Trophoblast cell (in vitro differentiated cells and primary cell): Measurements from ENCODE around the gene KNTC1.

ENCODE experiments used
- DNase-seq, 2 donors: peaks; one replicate each; pipeline ENCODE4 v3.0.0-alpha.2; 2016
- H2AFZ ChIP-seq: 2 replicates; pipeline ENCODE4 v1.6.1; 2013; ENCODE audit warnings: low read length, moderate library complexity, mild to moderate bottlenecking; ENCODE audit not compliant: insufficient read depth, poor library complexity
- H2AK5ac ChIP-seq: 2 replicates; pipeline ENCODE4 v1.6.1; 2013; ENCODE audit warnings: mild to moderate bottlenecking, low read length
- H2BK120ac ChIP-seq: 2 replicates; pipeline ENCODE4 v1.6.1; 2013; ENCODE audit warnings: low read length, mild to moderate bottlenecking, moderate library complexity; ENCODE audit not compliant: insufficient read depth, poor library complexity
- H2BK12ac ChIP-seq: 2 replicates; pipeline ENCODE4 v1.6.1; 2013; ENCODE audit warnings: mild to moderate bottlenecking, low read length, moderate library complexity
- H2BK5ac ChIP-seq: 2 replicates; pipeline ENCODE4 v1.6.1; 2013; ENCODE audit warnings: low read length, low read depth, moderate library complexity, mild to moderate bottlenecking; ENCODE audit not compliant: poor library complexity
- H3K14ac ChIP-seq: 2 replicates; pipeline ENCODE4 v1.6.1; 2013; ENCODE audit warnings: mild to moderate bottlenecking, low read length
- H3K18ac ChIP-seq: 2 replicates; pipeline ENCODE4 v1.6.1; 2013; ENCODE audit warnings: mild to moderate bottlenecking, low read length
- H3K23ac ChIP-seq: 2 replicates; pipeline ENCODE4 v1.6.1; 2013; ENCODE audit warnings: low read length
- H3K27ac ChIP-seq: 2 replicates; pipeline ENCODE4 v1.5.1; 2013; ENCODE audit warnings: low read depth, mild to moderate bottlenecking, inconsistent platforms, low read length, moderate library complexity
- H3K27me3 ChIP-seq: 2 replicates; pipeline ENCODE4 v1.6.1; 2013; ENCODE audit warnings: inconsistent platforms, mild to moderate bottlenecking, low read length, moderate library complexity; ENCODE audit not compliant: insufficient read depth
- H3K36me3 ChIP-seq, 2 experiments: 1 replicate in 1 of 2; 2 replicates in 1 of 2; pipeline ENCODE4 v1.6.1; 2013; ENCODE audit warnings: low read length in 2 of 2, mild to moderate bottlenecking in 2 of 2, moderate library complexity in 1 of 2; ENCODE audit not compliant: insufficient read depth in 2 of 2, control insufficient read depth in 1 of 2
- H3K4ac ChIP-seq: 2 replicates; pipeline ENCODE4 v1.6.1; 2013; ENCODE audit warnings: low read depth, mild to moderate bottlenecking, low read length, moderate library complexity
- H3K4me1 ChIP-seq, 2 experiments: 1 replicate in 1 of 2; 2 replicates in 1 of 2; pipeline ENCODE4 v1.6.1; 2013; ENCODE audit warnings: low read length in 2 of 2, mild to moderate bottlenecking in 2 of 2, moderate library complexity in 1 of 2; ENCODE audit not compliant: insufficient read depth in 2 of 2, control insufficient read depth in 1 of 2
- H3K4me2 ChIP-seq: 2 replicates; pipeline ENCODE4 v1.6.1; 2013; ENCODE audit warnings: inconsistent platforms, mild to moderate bottlenecking, low read length, moderate library complexity
- H3K4me3 ChIP-seq: 2 replicates; pipeline ENCODE4 v1.5.1; 2013; ENCODE audit warnings: mild to moderate bottlenecking, low read depth, low read length, inconsistent platforms
- H3K79me1 ChIP-seq: one replicate; pipeline ENCODE4 v1.6.1; 2013; ENCODE audit warnings: low read length
- H3K79me2 ChIP-seq: 2 replicates; pipeline ENCODE4 v1.6.1; 2013; ENCODE audit warnings: low read length, mild to moderate bottlenecking; ENCODE audit not compliant: control insufficient read depth, insufficient read depth, poor library complexity
- H3K9ac ChIP-seq: 2 replicates; pipeline ENCODE4 v1.6.1; 2013; ENCODE audit warnings: mild to moderate bottlenecking, low read length
- H3K9me3 ChIP-seq: 2 replicates; pipeline ENCODE4 v1.6.1; 2013; ENCODE audit warnings: low read depth, mild to moderate bottlenecking, control low read depth, inconsistent platforms, low read length; ENCODE audit not compliant: insufficient read depth
- H4K12ac ChIP-seq: 2 replicates; pipeline ENCODE4 v1.6.1; 2013; ENCODE audit warnings: low read depth, mild to moderate bottlenecking, low read length, moderate library complexity
- H4K8ac ChIP-seq: 2 replicates; pipeline ENCODE4 v1.6.1; 2013; ENCODE audit warnings: low read depth, mild to moderate bottlenecking, low read length, moderate library complexity
- H4K91ac ChIP-seq: one replicate; pipeline ENCODE4 v1.6.1; 2013; ENCODE audit warnings: low read depth, mild to moderate bottlenecking, low read length, moderate library complexity
- WGBS: extraction: QIAGEN DNeasy Blood & Tissue Kit; methylation state at CpG from one replicate; pipeline ENCODE4 v1.1.7; 2013; ENCODE audit warnings: missing lambda C conversion rate; ENCODE audit not compliant: insufficient read length, insufficient coverage; ENCODE audit errors: extremely low coverage; 5-methylcytosine and 5-hydroxymethylcytosine counted together

Gene KNTC1

DNA sequence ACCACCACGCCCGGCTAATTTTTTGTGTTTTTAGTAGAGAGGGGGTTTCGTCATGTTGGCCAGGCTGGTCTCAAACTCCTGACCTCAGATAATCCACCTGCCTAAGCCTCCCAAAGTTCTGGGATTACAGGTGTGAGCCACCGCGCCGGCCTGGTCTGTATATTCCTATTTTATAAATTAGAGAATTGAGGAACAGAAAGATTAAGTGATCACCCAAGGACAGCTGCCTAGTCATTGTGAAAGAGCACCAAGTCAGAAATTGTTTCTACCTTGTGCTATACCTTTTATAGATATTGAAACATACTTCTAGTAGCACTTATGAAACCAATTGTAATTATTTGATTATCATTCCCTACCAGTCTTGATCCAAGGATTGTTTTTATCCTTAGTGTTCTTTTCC lies 1.9 kb downstream of the KNTC1 start:
- no peak for DNase-seq
- Histone ChIP-seq H3K4ac (no peak overlapping the region), H2AK5ac (no peak overlapping the region), H3K9me3 (no peaks in the 10 kb centered on the region), H3K36me3 (peaks cover 3 to 5% of the 10 kb centered on the region in 2 experiments), H3K27ac (no peak overlapping the region), H3K27me3 (no peaks in the 10 kb centered on the region), H3K9ac (no peak overlapping the region), H2BK120ac (no peak overlapping the region), H3K4me1 (no peaks in the 10 kb centered on the region), H2AFZ (no peak overlapping the region), H4K12ac (no peak overlapping the region), H3K14ac (no peak overlapping the region), H3K4me3 (no peak overlapping the region), H2BK12ac (no peak overlapping the region), H4K8ac (no peak overlapping the region), H3K79me2 (peaks cover 12% of the 10 kb centered on the region), H4K91ac (no peak overlapping the region), H2BK5ac (no peak overlapping the region), H3K23ac (no peak overlapping the region), H3K4me2 (no peak overlapping the region), H3K18ac (no peak overlapping the region), H3K79me1 (peaks cover 10% of the 10 kb centered on the region)
- WGBS = no CpG with 5 or more reads among the region's 6 CpGs

DNA sequence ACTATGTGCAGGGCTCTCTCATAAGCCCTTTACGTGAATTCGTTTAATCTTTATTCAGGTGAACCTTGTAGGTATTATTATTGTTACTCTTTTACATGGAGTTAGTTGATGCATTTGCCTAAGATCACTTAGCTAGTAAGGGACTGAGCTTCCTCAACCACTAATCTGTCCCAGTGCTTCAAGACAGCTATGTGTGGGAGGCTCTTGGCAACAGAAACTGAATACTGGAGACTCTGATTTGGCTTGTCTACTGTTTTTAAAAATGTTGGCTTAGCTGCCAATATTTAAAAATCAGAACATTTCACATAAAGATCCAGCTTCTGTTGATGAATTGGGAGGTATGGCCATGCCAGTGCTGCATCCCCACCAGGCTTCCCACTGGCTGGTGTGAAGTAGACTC lies 6.8 kb downstream of the KNTC1 start:
- Histone ChIP-seq H2AFZ (no peak overlapping the region), H2AK5ac (no peak overlapping the region), H3K4me3 (no peak overlapping the region), H3K4ac (no peak overlapping the region), H2BK12ac (no peak overlapping the region), H3K18ac (no peak overlapping the region), H3K27me3 (no peaks in the 10 kb centered on the region), H3K79me1 (no peaks in the 10 kb centered on the region), H3K4me2 (no peak overlapping the region), H3K27ac (no peak overlapping the region), H3K9ac (no peak overlapping the region), H4K12ac (no peak overlapping the region), H3K79me2 (no peaks in the 10 kb centered on the region), H2BK120ac (no peak overlapping the region), H3K23ac (no peak overlapping the region), H4K91ac (no peak overlapping the region), H3K9me3 (no peaks in the 10 kb centered on the region), H4K8ac (no peak overlapping the region), H3K14ac (no peak overlapping the region), H3K4me1 (no peaks in the 10 kb centered on the region), H2BK5ac (no peak overlapping the region), H3K36me3 (peaks cover 13 to 16% of the 10 kb centered on the region in 2 experiments)
- WGBS = no CpG with 5 or more reads among the region's 2 CpGs
- no peak for DNase-seq

GRCh38 chr12:122537021-122537420 lies 10.0 kb downstream of the KNTC1 start:
- WGBS = no CpG with 5 or more reads among the region's 4 CpGs

GRCh38 chr12:122538496-122538895 lies 11.4 kb downstream of the KNTC1 start:
- no peak overlapping the region for H3K4me3 ChIP-seq
- H3K9me3 ChIP-seq = no peaks in the 10 kb centered on the region
- no CpG with 5 or more reads among the region's 5 CpGs for WGBS
- H3K9ac ChIP-seq = no peak overlapping the region
- H3K14ac ChIP-seq = no peak overlapping the region
- H3K23ac ChIP-seq = no peak overlapping the region
- DNase-seq = no peak
- no peak overlapping the region for H2BK12ac ChIP-seq
- no peak overlapping the region for H2AFZ ChIP-seq
- peaks cover 23 to 31% of the 10 kb centered on the region in 2 experiments for H3K36me3 ChIP-seq
- no peak overlapping the region for H2AK5ac ChIP-seq
- H3K18ac ChIP-seq = no peak overlapping the region
- H3K4me1 ChIP-seq = no peaks in the 10 kb centered on the region
- no peak overlapping the region for H4K8ac ChIP-seq
- no peak overlapping the region for H4K91ac ChIP-seq
- H3K4me2 ChIP-seq = no peak overlapping the region
- H3K79me2 ChIP-seq = no peaks in the 10 kb centered on the region
- H4K12ac ChIP-seq = no peak overlapping the region
- no peak overlapping the region for H3K27ac ChIP-seq
- H2BK5ac ChIP-seq = no peak overlapping the region
- H2BK120ac ChIP-seq = no peak overlapping the region
- no peaks in the 10 kb centered on the region for H3K27me3 ChIP-seq
- no peaks in the 10 kb centered on the region for H3K79me1 ChIP-seq
- H3K4ac ChIP-seq = no peak overlapping the region

More at GRCh38 chr12:122537021-122537420, 10.0 kb downstream of the KNTC1 start:
- H2BK120ac ChIP-seq = no peak overlapping the region
- H4K8ac ChIP-seq = no peak overlapping the region
- H3K27ac ChIP-seq = no peak overlapping the region
- H4K12ac ChIP-seq = no peak overlapping the region
- no peak overlapping the region for H3K9ac ChIP-seq
- no peak overlapping the region for H3K4me3 ChIP-seq
- H3K4ac ChIP-seq = no peak overlapping the region
- H3K14ac ChIP-seq = no peak overlapping the region
- no peaks in the 10 kb centered on the region for H3K27me3 ChIP-seq
- no peak overlapping the region for H2BK5ac ChIP-seq
- no peak overlapping the region for H2BK12ac ChIP-seq
- no peak overlapping the region for H4K91ac ChIP-seq
- no peak for DNase-seq
- no peak overlapping the region for H3K18ac ChIP-seq
- H3K79me2 ChIP-seq = no peaks in the 10 kb centered on the region
- no peaks in the 10 kb centered on the region for H3K4me1 ChIP-seq
- H3K36me3 ChIP-seq = peaks cover 21 to 29% of the 10 kb centered on the region in 2 experiments
- no peaks in the 10 kb centered on the region for H3K79me1 ChIP-seq
- H3K23ac ChIP-seq = no peak overlapping the region
- no peak overlapping the region for H2AFZ ChIP-seq
- no peak overlapping the region for H2AK5ac ChIP-seq
- H3K4me2 ChIP-seq = no peak overlapping the region
- H3K9me3 ChIP-seq = no peaks in the 10 kb centered on the region
